Measurements from ENCODE around the gene RGMA.

The RGMA gene

GRCh38 chr15:93028632-93029213 lies 60.3 kb downstream of the RGMA start:
- H3K4me3 ChIP-seq (ENCODE audit: low read depth, low read length) = no peak overlapping the region
- no peak for TF ChIP-seq CTCF (IDR thresholded peaks at IDR 0.05; ENCODE audit: borderline replicate concordance, insufficient read depth, low read depth, low read length)

- TF ChIP-seq CTCF (IDR thresholded peaks at IDR 0.05; ENCODE audit: borderline replicate concordance, insufficient read depth, low read depth, low read length) = no peak
- H3K4me3 ChIP-seq (ENCODE audit: low read depth, low read length) = no peak overlapping the region
These were observed 60.8 kb downstream of the RGMA start for GRCh38 chr15:93028111-93028631.

- H3K4me3 ChIP-seq (ENCODE audit: low read depth, low read length) = no peak overlapping the region
- no peak for TF ChIP-seq CTCF (IDR thresholded peaks at IDR 0.05; ENCODE audit: borderline replicate concordance, insufficient read depth, low read depth, low read length)
These were observed 61.6 kb downstream of the RGMA start for GRCh38 chr15:93027413-93027812.

- no peak overlapping the region for H3K4me3 ChIP-seq (ENCODE audit: low read depth, low read length)
- TF ChIP-seq CTCF (IDR thresholded peaks at IDR 0.05; ENCODE audit: borderline replicate concordance, insufficient read depth, low read depth, low read length) = no peak
These were observed 62.6 kb downstream of the RGMA start for GRCh38 chr15:93026380-93026817.

GRCh38 chr15:93025625-93025982 lies 63.4 kb downstream of the RGMA start:
- H3K4me3 ChIP-seq (ENCODE audit: low read depth, low read length) = no peak overlapping the region
- no peak for TF ChIP-seq CTCF (IDR thresholded peaks at IDR 0.05; ENCODE audit: borderline replicate concordance, insufficient read depth, low read depth, low read length)

- no peak for TF ChIP-seq CTCF (IDR thresholded peaks at IDR 0.05; ENCODE audit: borderline replicate concordance, insufficient read depth, low read depth, low read length)
- no peak overlapping the region for H3K4me3 ChIP-seq (ENCODE audit: low read depth, low read length)
These were observed 64.0 kb downstream of the RGMA start for GRCh38 chr15:93024716-93025624.

All from GM12875 (cell line).